CD4-positive, CD25-positive, alpha-beta regulatory T cell (primary cell): ENCODE measurements around the gene GCN1. TPM values are rescaled to one million over a fixed set of nuclear protein-coding genes. Genes with fewer than 3 reads are reported as not detected.

ENCODE experiments used
- ATAC-seq, 2 donors: fragments of 150-1000 bp; cut with Tn5 transposase; one replicate each; pipeline ENCODE4 v1.10.0; 2021; ENCODE audit warnings: low read depth in 2 of 2, moderate number of reproducible peaks in 2 of 2, moderate library complexity in 1 of 2
- DNase-seq, 3 donors: peaks; one replicate each; pipeline versions ENCODE4 v3.0.0 to v3.0.0-alpha.2; 2012 to 2022; ENCODE audit warnings: mixed read lengths in 1 of 3
- H3K27ac ChIP-seq: one replicate; pipeline ENCODE4 v1.7.0; 2013; ENCODE audit warnings: mild to moderate bottlenecking, low read length; ENCODE audit not compliant: insufficient read depth, poor library complexity, severe bottlenecking
- H3K27me3 ChIP-seq: one replicate; pipeline ENCODE4 v1.7.0; 2013; ENCODE audit warnings: low read length; ENCODE audit not compliant: control insufficient read depth, insufficient read depth
- H3K36me3 ChIP-seq: one replicate; pipeline ENCODE4 v1.7.0; 2013; ENCODE audit warnings: mild to moderate bottlenecking, low read length, moderate library complexity; ENCODE audit not compliant: control insufficient read depth, insufficient read depth
- H3K4me1 ChIP-seq: 2 replicates; pipeline ENCODE4 v1.7.0; 2013; ENCODE audit warnings: mild to moderate bottlenecking, low read length; ENCODE audit not compliant: insufficient read depth, control insufficient read depth, poor library complexity, severe bottlenecking
- H3K4me3 ChIP-seq: one replicate; pipeline ENCODE4 v1.7.0; 2013; ENCODE audit warnings: low read depth, mild to moderate bottlenecking, low read length, moderate library complexity
- H3K9me3 ChIP-seq, 2 experiments: 1 replicate in 1 of 2; 2 replicates in 1 of 2; pipeline ENCODE4 v1.7.0; 2013; ENCODE audit warnings: low read length in 2 of 2, mild to moderate bottlenecking in 1 of 2, moderate library complexity in 1 of 2; ENCODE audit not compliant: control insufficient read depth in 2 of 2
- H3K27ac Mint-ChIP-seq, 3 donors: one replicate each; pipeline ENCODE4 v1.8.0; 2020 to 2022; ENCODE audit warnings: mild to moderate bottlenecking in 3 of 3, mixed read lengths in 3 of 3, moderate library complexity in 2 of 3
- H3K27me3 Mint-ChIP-seq: one replicate; pipeline ENCODE4 v1.8.0; 2022; ENCODE audit warnings: mild to moderate bottlenecking, mixed read lengths
- H3K36me3 Mint-ChIP-seq: one replicate; pipeline ENCODE4 v1.8.0; 2020; ENCODE audit warnings: mixed read lengths
- H3K4me1 Mint-ChIP-seq, 4 donors: one replicate each; pipeline ENCODE4 v1.8.0; 2020 to 2022; ENCODE audit warnings: mixed read lengths in 4 of 4, mild to moderate bottlenecking in 1 of 4
- H3K4me3 Mint-ChIP-seq, 4 donors: one replicate each; pipeline ENCODE4 v1.8.0; 2020 to 2022; ENCODE audit warnings: mild to moderate bottlenecking in 4 of 4, mixed read lengths in 4 of 4, moderate library complexity in 3 of 4
- H3K9me3 Mint-ChIP-seq, 7 donors: one replicate each; pipeline ENCODE4 v1.8.0; 2020 to 2022; ENCODE audit warnings: mixed read lengths in 7 of 7, mild to moderate bottlenecking in 3 of 7, moderate library complexity in 2 of 7
- polyA plus RNA-seq, 4 donors: library from polyadenylated mRNA; unstranded; fragments of 300-500 nt; fragmentation: Illumina TruSeq; gene quantifications; one replicate each; pipeline ENCODE4 v1.2.3, GENCODE V29; 2021
- total RNA-seq: library from RNA; stranded (reverse); gene quantifications from one replicate; pipeline ENCODE4 v1.2.3, GENCODE V29; 2022

GCN1 gene
- total and polyA plus RNA-seq, 5 donors from 2014 or later: 17.0 to 115 (median 22.5) TPM

- DNase-seq: peak in 2 of 3 donors; percentile 28 to 81
- no peaks in the 10 kb centered on the region for H3K27me3 Mint-ChIP-seq
- peaks cover 7% of the 10 kb centered on the region for H3K36me3 Mint-ChIP-seq
- H3K9me3 Mint-ChIP-seq: no peaks in the 10 kb centered on the region
- Histone ChIP-seq H3K27ac (peak overlapping the region; percentile 62), H3K27me3 (no peaks in the 10 kb centered on the region), H3K4me1 (peaks cover 52% of the 10 kb centered on the region), H3K4me3 (peak overlapping the region; percentile 60), H3K9me3 (no peaks in the 10 kb centered on the region), H3K36me3 (peaks cover 4% of the 10 kb centered on the region)
- ATAC-seq: peak; percentile 41 to 42
- H3K4me3 Mint-ChIP-seq: peak overlapping the region; percentile 52 to 69 (median 60)
- H3K4me1 Mint-ChIP-seq: peaks cover 33 to 70% (median 54%) of the 10 kb centered on the region in 4 donors
- peak overlapping the region; percentile 88 to 97 (median 89) for H3K27ac Mint-ChIP-seq
Observed at GRCh38 chr12:120121766-120122293, 72.7 kb downstream of the GCN1 start.

GRCh38 chr12:120121343-120121742 is 73.2 kb downstream of the GCN1 start:
- H3K4me1 ChIP-seq: peaks cover 52% of the 10 kb centered on the region
- H3K4me3 ChIP-seq: peak overlapping the region; percentile 60
- Mint-ChIP-seq H3K4me1 (peaks cover 33 to 70% (median 53%) of the 10 kb centered on the region in 4 donors), H3K9me3 (no peaks in the 10 kb centered on the region), H3K36me3 (peaks cover 3% of the 10 kb centered on the region), H3K27me3 (no peaks in the 10 kb centered on the region), H3K27ac (peak overlapping the region; percentile 88 to 97 (median 89)), H3K4me3 (peak overlapping the region; percentile 52 to 69 (median 60))
- ATAC-seq (no peak), DNase-seq (no peak)
- H3K9me3 ChIP-seq: no peaks in the 10 kb centered on the region
- H3K36me3 ChIP-seq: no peaks in the 10 kb centered on the region
- no peaks in the 10 kb centered on the region for H3K27me3 ChIP-seq
- H3K27ac ChIP-seq: peak overlapping the region; percentile 62

GRCh38 chr12:120119271-120119973 is 75.1 kb downstream of the GCN1 start:
- peaks cover 42 to 82% (median 69%) of the 10 kb centered on the region in 4 donors for H3K4me1 Mint-ChIP-seq
- H3K27ac ChIP-seq: peak overlapping the region; percentile 58
- H3K9me3 Mint-ChIP-seq: no peaks in the 10 kb centered on the region
- H3K9me3 ChIP-seq: no peaks in the 10 kb centered on the region
- peak overlapping the region; percentile 10 to 73 (median 63) for H3K27ac Mint-ChIP-seq
- peak overlapping the region; percentile 17 for H3K4me3 ChIP-seq
- H3K36me3 ChIP-seq: peaks cover 2% of the 10 kb centered on the region
- DNase-seq: peak in 1 of 3 donors; percentile 35
- H3K36me3 Mint-ChIP-seq: peaks cover 11% of the 10 kb centered on the region
- no peaks in the 10 kb centered on the region for H3K27me3 Mint-ChIP-seq
- no peak for ATAC-seq
- peaks cover 70% of the 10 kb centered on the region for H3K4me1 ChIP-seq
- H3K4me3 Mint-ChIP-seq: peak overlapping the region; percentile 24 to 94 (median 64)
- H3K27me3 ChIP-seq: no peaks in the 10 kb centered on the region

- H3K27ac ChIP-seq: peak overlapping the region; percentile 58
- peaks cover 69% of the 10 kb centered on the region for H3K4me1 ChIP-seq
- H3K27ac Mint-ChIP-seq: peak overlapping the region in 2 of 3 donors; percentile 73 to 93
- H3K4me3 Mint-ChIP-seq: peak overlapping the region; percentile 87 to 98 (median 92)
- peak overlapping the region; percentile 92 for H3K4me3 ChIP-seq
- H3K9me3 ChIP-seq: no peaks in the 10 kb centered on the region
- peaks cover 40 to 81% (median 67%) of the 10 kb centered on the region in 4 donors for H3K4me1 Mint-ChIP-seq
- H3K27me3 ChIP-seq: no peaks in the 10 kb centered on the region
- ATAC-seq (no peak), DNase-seq (no peak)
- no peaks in the 10 kb centered on the region for H3K27me3 Mint-ChIP-seq
- H3K36me3 Mint-ChIP-seq: peaks cover 14% of the 10 kb centered on the region
- H3K9me3 Mint-ChIP-seq: no peaks in the 10 kb centered on the region
- H3K36me3 ChIP-seq: peaks cover 5% of the 10 kb centered on the region
Observed at GRCh38 chr12:120118321-120119061, 76.0 kb downstream of the GCN1 start.

GRCh38 chr12:120117961-120118320 is 76.6 kb downstream of the GCN1 start:
- Mint-ChIP-seq H3K9me3 (no peaks in the 10 kb centered on the region), H3K4me3 (peak overlapping the region; percentile 87 to 98 (median 92)), H3K27ac (peak overlapping the region; percentile 73 to 98 (median 93)), H3K27me3 (no peaks in the 10 kb centered on the region), H3K36me3 (peaks cover 17% of the 10 kb centered on the region), H3K4me1 (peaks cover 40 to 82% (median 69%) of the 10 kb centered on the region in 4 donors)
- Histone ChIP-seq H3K4me1 (peaks cover 72% of the 10 kb centered on the region), H3K27me3 (no peaks in the 10 kb centered on the region), H3K4me3 (peak overlapping the region; percentile 92), H3K36me3 (peaks cover 5% of the 10 kb centered on the region), H3K9me3 (no peaks in the 10 kb centered on the region), H3K27ac (peak overlapping the region; percentile 94)
- no peak for ATAC-seq
- DNase-seq: no peak

GRCh38 chr12:120116792-120117651 is 77.5 kb downstream of the GCN1 start:
- peak; percentile 96 to 98 (median 96) for DNase-seq
- H3K9me3 Mint-ChIP-seq: no peaks in the 10 kb centered on the region
- peak overlapping the region; percentile 87 to 98 (median 92) for H3K4me3 Mint-ChIP-seq
- Histone ChIP-seq H3K4me1 (peaks cover 78% of the 10 kb centered on the region), H3K27me3 (no peaks in the 10 kb centered on the region), H3K4me3 (peak overlapping the region; percentile 92), H3K36me3 (peaks cover 5% of the 10 kb centered on the region), H3K9me3 (no peaks in the 10 kb centered on the region), H3K27ac (peak overlapping the region; percentile 94)
- peaks cover 17% of the 10 kb centered on the region for H3K36me3 Mint-ChIP-seq
- peaks cover 5% of the 10 kb centered on the region for H3K27me3 Mint-ChIP-seq
- peak overlapping the region; percentile 73 to 98 (median 93) for H3K27ac Mint-ChIP-seq
- peak; percentile 73 to 75 for ATAC-seq
- peaks cover 40 to 88% (median 73%) of the 10 kb centered on the region in 4 donors for H3K4me1 Mint-ChIP-seq

- H3K9me3 ChIP-seq: no peaks in the 10 kb centered on the region
- Mint-ChIP-seq H3K4me1 (peaks cover 34 to 88% (median 72%) of the 10 kb centered on the region in 4 donors), H3K9me3 (no peaks in the 10 kb centered on the region), H3K27me3 (peaks cover 6% of the 10 kb centered on the region), H3K27ac (peak within 1 kb of the TSS; percentile 94 to 99 (median 98)), H3K36me3 (peaks cover 17% of the 10 kb centered on the region), H3K4me3 (peak within 1 kb of the TSS; percentile 94 to 99 (median 98))
- ATAC-seq: no peak
- peak within 1 kb of the TSS; percentile 94 for H3K27ac ChIP-seq
- no peaks in the 10 kb centered on the region for H3K27me3 ChIP-seq
- peaks cover 76% of the 10 kb centered on the region for H3K4me1 ChIP-seq
- peak within 1 kb of the TSS; percentile 92 for H3K4me3 ChIP-seq
- no peak for DNase-seq
- H3K36me3 ChIP-seq: peaks cover 5% of the 10 kb centered on the region
Observed at GRCh38 chr12:120116441-120116791, 78.1 kb downstream of the GCN1 start, which contains the start of gene RAB35. Gene RAB35, minus strand, starts transcription at chr12:120116753. Its CDS starts 103 bp downstream, at chr12:120116650.
